LHCN-M2 (cell line): Measurements from ENCODE around the gene CD164. TPM values are rescaled to one million over a fixed set of nuclear protein-coding genes. Genes with fewer than 3 reads are reported as not detected.
"Not testable (repeated sequence)": the region's sequence is repeated elsewhere in the genome, so short reads cannot be mapped to it uniquely, and the experiment has no call there.

Experiments used
- DNase-seq: peaks from one replicate; pipeline ENCODE4 v3.0.0-alpha.2; 2012; ENCODE audit warnings: low read depth
- total RNA-seq: library from RNA; depleted of rRNA; stranded (reverse); fragments of >200 nt; gene quantifications from 2 replicates; pipeline ENCODE4 v1.2.3, GENCODE V29; 2014

Gene CD164
- total RNA-seq, 1 experiment from 2014 or later, result 255 TPM

GRCh38 chr6:109342911-109343310, 39.4 kb downstream of the CD164 start:
- no peak for DNase-seq

DNA sequence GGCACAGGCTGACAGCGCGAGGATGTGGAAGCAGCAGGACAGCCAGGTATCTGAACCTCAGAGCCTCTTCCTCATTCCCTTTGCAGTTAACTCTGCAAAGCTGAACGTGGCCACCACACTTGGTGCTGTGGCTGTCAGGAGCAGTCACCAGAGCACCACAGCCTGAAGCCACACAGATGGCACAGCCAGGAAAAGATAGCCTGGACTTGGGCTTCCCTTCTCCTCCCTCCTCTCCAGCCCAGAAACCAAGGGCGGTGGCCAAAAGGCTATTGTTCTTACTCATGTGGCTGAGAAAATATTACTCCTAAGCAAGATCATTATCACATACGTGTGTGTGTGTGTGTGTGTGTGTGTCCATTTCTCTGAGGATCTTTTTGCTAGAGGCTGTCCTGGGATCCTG, 39.8 kb downstream of the CD164 start:
- no peak for DNase-seq

GRCh38 chr6:109340811-109341210, 41.5 kb downstream of the CD164 start:
- no peak for DNase-seq

GRCh38 chr6:109339906-109340678, 42.2 kb downstream of the CD164 start:
- DNase-seq, result no peak

- no peak for DNase-seq
Measured at GRCh38 chr6:109336221-109336961, 45.9 kb downstream of the CD164 start.

- not testable (repeated sequence) for DNase-seq
Measured at GRCh38 chr6:109333870-109334269, 48.4 kb downstream of the CD164 start.

DNA sequence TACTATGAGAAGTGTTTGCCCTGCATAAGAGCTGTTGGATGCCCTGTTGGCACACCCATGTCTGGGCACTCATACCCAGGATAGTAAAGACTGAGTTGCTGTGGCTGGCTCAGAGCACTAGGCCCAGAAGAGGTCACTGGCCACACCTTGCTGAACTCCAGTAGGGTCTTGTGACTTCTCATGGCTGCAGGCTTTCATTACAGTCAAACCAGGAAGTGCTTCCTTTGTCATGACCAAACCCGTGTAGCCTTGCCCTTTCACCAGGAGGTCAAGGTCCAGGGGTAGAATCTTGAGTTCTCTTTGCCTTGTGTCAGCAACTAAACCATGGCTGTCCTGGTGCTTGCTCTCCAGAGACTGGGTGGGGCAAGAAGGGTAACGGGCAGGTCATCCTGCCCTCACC, 49.5 kb downstream of the CD164 start:
- no peak for DNase-seq

DNA sequence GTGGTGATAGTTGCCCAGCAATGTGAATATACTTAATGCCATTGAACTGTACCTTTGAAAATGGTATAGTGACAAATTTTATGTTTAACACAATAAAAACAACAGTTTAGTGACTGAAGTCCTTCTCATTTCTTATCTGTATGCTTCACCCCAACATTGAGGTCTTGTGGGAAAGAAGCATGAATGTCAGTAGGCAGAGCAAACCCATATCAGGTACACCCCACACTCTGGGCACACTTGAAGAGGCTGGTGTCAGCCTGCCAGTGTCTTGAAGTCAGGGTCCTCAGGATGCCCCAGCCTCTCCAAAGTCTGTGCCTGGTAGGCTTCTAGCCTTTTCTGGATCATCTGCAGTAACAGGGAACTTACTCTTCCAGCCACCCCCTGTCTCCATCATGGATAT, 51.2 kb downstream of the CD164 start:
- no peak for DNase-seq

GRCh38 chr6:109330263-109330662, 52.0 kb downstream of the CD164 start:
- DNase-seq, result no peak

DNA sequence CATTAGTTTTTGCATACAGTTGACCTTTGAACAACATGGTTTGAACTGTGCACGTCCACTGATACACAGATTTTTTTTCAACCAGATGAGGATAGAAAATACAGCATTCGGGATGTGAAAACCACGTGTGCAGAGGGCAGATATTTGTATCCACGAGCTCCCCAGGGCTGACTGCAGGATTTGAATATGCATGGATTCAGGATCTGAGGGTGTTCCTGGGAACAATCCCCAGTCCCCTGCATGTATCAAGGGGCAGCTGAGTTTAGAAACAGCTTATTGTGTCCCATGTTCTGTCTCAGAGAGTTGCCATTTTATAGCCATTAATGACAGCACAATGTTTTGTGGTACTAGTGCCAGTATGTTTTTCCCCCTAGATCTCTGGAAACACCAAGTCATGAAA, 53.6 kb downstream of the CD164 start:
- no peak for DNase-seq

- no peak for DNase-seq
Measured at GRCh38 chr6:109327959-109328358, 54.3 kb downstream of the CD164 start.

- DNase-seq, result no peak
Measured at GRCh38 chr6:109327491-109327890, 54.8 kb downstream of the CD164 start.

- DNase-seq, result no peak
Measured at GRCh38 chr6:109326351-109326750, 55.9 kb downstream of the CD164 start.

- DNase-seq, result no peak
Measured at GRCh38 chr6:109325400-109325801, 56.9 kb downstream of the CD164 start.

- no peak for DNase-seq
Measured at GRCh38 chr6:109323241-109323640, 59.0 kb downstream of the CD164 start.

DNA sequence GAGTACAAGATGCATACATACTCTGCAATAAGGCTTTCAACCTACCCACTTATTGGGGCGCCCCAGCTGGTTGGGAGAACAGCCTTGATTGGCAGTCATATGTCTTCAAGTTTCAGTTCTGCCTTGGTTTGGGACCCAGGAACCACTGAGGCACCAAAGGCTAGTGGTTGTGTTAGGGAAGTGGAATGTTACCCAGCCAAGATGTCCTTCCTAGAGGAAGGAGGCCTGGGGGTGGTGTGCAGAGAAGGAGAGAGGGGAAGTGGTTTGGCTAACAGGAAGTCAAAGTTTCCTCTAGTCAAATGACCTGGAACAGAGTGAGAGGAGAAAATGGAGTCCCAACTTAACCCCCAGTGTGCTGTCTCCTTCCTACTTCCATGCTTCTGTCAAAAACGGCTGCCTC, 59.4 kb downstream of the CD164 start:
- no peak for DNase-seq

DNA sequence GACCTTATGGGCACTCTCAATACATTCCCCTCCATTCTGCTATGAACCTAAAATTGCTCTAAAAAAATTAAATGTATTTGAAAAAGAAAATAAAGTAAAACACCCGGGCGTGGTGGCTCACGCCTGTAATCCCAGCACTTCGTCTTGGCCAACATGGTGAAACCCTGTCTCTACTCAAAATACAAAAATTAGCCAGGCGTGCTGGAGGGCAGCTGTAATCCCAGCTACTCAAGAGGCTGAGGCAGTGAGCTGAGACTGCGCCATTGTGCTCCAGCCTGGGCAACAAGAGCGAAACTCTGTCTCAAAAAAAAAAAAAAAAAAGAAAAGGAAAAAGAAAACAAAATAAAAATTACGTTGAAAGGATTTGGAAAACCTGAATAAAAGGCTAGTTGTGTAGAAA, 60.5 kb downstream of the CD164 start:
- DNase-seq, result no peak

DNA sequence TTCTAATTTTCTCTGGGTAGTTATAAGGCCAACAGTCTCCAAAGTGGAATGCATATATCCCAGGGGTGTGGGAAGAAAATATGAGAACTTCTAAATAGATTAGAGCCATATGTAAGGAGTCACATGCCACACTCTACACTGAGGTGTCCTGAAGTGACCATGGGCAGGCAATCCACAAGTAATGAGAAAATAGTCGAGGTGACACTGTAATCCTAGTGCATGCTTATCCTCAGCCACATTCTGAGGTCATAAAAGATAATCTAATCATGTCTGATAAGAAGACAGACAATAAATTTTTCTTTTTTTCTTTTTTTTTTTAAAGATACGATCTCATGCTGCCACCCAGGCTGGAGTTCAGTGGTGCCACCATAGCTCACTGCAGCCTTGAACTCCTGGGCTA, 62.2 kb downstream of the CD164 start:
- DNase-seq, result no peak

DNA sequence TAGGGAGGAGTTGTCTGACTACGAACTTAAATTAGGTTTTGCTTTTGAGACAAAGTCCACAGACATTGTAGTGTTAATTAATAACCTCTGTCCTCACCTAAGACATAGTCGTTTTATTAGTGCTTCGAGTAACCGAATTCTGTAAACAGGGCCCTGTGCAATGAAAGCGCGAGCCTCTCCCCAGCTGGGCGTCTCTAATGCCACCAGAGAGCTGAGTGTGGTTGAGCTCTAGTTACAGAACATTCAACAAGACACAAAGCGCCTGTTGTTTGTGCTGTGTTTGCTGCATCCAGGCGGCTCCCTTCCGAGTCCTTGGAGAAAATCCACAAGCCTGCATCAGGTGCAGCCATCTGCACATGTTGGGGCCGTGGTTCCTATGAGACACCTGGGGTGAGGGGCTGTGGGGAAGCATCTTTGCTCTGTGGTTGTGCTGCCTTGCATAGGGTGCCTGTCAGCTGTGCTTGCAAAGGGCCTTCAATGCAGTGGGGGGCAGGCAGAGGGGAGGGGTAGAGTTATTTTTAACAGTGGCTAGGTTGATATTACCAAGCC, 63.9 kb downstream of the CD164 start:
- no peak for DNase-seq

DNA sequence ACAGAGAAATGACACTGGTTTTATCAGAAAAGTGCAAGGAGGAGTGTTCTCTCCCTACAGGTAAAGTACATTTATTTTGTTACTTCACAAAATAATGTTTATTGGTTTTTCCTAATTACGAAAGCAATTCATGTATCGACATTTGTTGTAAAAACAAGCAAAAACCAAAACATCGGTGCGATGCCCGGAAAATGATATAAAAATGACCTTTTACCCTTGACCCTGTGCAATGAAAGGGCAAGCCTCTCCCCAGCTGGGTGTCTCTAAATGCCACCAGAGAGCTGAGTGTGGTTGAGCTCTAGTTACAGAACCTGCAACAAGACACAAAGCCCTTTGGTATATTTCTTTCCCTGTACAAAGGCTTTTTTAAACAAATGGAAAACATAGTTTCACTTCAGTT, 65.4 kb downstream of the CD164 start:
- no peak for DNase-seq
